ENCODE data around the gene ILDR1.

DNA sequence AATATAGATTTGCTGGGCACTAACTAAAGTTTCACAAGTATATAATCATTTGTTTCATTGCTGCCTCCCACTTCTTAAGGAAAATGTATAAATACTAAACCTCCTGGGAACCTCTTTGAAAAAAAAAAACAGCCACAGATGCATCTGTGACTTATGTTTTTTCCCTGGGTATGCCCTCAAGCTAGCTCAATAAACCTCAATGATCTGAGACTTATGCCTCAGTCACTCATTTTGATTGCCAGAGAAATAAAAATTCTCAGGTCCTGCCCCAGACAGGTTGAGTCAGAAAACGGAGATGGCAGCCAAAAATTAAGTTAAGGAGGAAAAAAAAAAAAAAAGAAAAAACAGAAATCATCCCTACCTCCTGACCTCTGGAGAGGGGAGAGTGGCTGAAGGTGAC is 22.1 kb downstream of the ILDR1 start:
- no peak for TF ChIP-seq ZFP3 (CRISPR knock-in tag; IDR thresholded peaks at IDR 0.05)
- no peak for TF ChIP-seq TSHZ2 (CRISPR knock-in tag; IDR thresholded peaks at IDR 0.05)
- no peak for TF ChIP-seq ZNF8 (CRISPR knock-in tag; IDR thresholded peaks at IDR 0.05)
- TF ChIP-seq PATZ1 (CRISPR knock-in tag; IDR thresholded peaks at IDR 0.05; ENCODE audit: borderline replicate concordance), result no peak
